HEK293 (cell line): ENCODE data around the gene NMT2.
A peak's percentile ranks its signal among the peaks of the same experiment; 100 is the strongest.

Experiments used
- GFI1B ChIP-seq: fragments of 450-650 bp; formaldehyde crosslinking; IDR thresholded peaks from 2 replicates; pipeline ENCODE4 v1.5.1; 2016; ENCODE audit warnings: missing biosample characterization, missing genetic modification characterization
- TSHZ1 ChIP-seq: fragments of 450-650 bp; formaldehyde crosslinking; IDR thresholded peaks from 2 replicates; pipeline ENCODE4 v1.5.1; 2016; ENCODE audit warnings: missing biosample characterization, missing genetic modification characterization, borderline replicate concordance
- ZBTB17 ChIP-seq: fragments of 450-650 bp; formaldehyde crosslinking; IDR thresholded peaks from 2 replicates; pipeline ENCODE4 v1.5.1; 2016; ENCODE audit warnings: missing biosample characterization, missing genetic modification characterization
- ZBTB21 ChIP-seq: fragments of 450-650 bp; formaldehyde crosslinking; IDR thresholded peaks from 2 replicates; pipeline ENCODE4 v1.5.1; 2017; ENCODE audit warnings: missing biosample characterization, missing genetic modification characterization
- ZBTB26 ChIP-seq: fragments of 450-650 bp; formaldehyde crosslinking; optimal IDR thresholded peaks from 2 replicates; pipeline ENCODE3; 2016; ENCODE audit warnings: missing biosample characterization, mild to moderate bottlenecking, missing genetic modification characterization
- ZFP37 ChIP-seq: fragments of 450-650 bp; formaldehyde crosslinking; IDR thresholded peaks from 2 replicates; pipeline ENCODE4 v1.5.1; 2016; ENCODE audit warnings: missing biosample characterization, missing genetic modification characterization
- ZNF10 ChIP-seq: fragments of 450-650 bp; formaldehyde crosslinking; IDR thresholded peaks from 2 replicates; pipeline ENCODE4 v1.5.1; 2017; ENCODE audit warnings: missing biosample characterization, missing genetic modification characterization
- ZNF112 ChIP-seq: fragments of 450-650 bp; formaldehyde crosslinking; IDR thresholded peaks from 2 replicates; pipeline ENCODE4 v1.5.0; 2017; ENCODE audit warnings: missing biosample characterization, missing genetic modification characterization
- ZNF114 ChIP-seq: fragments of 450-650 bp; formaldehyde crosslinking; IDR thresholded peaks from 2 replicates; pipeline ENCODE4 v1.5.0; 2017; ENCODE audit warnings: missing biosample characterization, missing genetic modification characterization
- ZNF175 ChIP-seq: fragments of 450-650 bp; formaldehyde crosslinking; IDR thresholded peaks from 2 replicates; pipeline ENCODE4 v1.5.1; 2016; ENCODE audit warnings: missing biosample characterization, missing genetic modification characterization
- ZNF19 ChIP-seq: fragments of 450-650 bp; formaldehyde crosslinking; IDR thresholded peaks from 2 replicates; pipeline ENCODE4; 2016; ENCODE audit warnings: missing biosample characterization, missing genetic modification characterization, low read depth
- ZNF211 ChIP-seq: fragments of 450-650 bp; formaldehyde crosslinking; IDR thresholded peaks from 2 replicates; pipeline ENCODE4 v1.5.1; 2016; ENCODE audit warnings: low read depth, missing biosample characterization, missing genetic modification characterization
- ZNF214 ChIP-seq: fragments of 450-650 bp; formaldehyde crosslinking; IDR thresholded peaks from 2 replicates; pipeline ENCODE4 v1.5.1; 2017; ENCODE audit warnings: missing biosample characterization, mild to moderate bottlenecking, missing genetic modification characterization, borderline replicate concordance
- ZNF223 ChIP-seq: fragments of 450-650 bp; formaldehyde crosslinking; IDR thresholded peaks from 2 replicates; pipeline ENCODE4 v1.5.1; 2016; ENCODE audit warnings: missing biosample characterization, missing genetic modification characterization
- ZNF248 ChIP-seq: fragments of 450-650 bp; formaldehyde crosslinking; IDR thresholded peaks from 2 replicates; pipeline ENCODE4 v1.5.1; 2017; ENCODE audit warnings: missing biosample characterization, missing genetic modification characterization
- ZNF266 ChIP-seq: fragments of 450-650 bp; formaldehyde crosslinking; IDR thresholded peaks from 2 replicates; pipeline ENCODE4 v1.5.1; 2016; ENCODE audit warnings: missing biosample characterization, missing genetic modification characterization, low read depth
- ZNF335 ChIP-seq: fragments of 450-650 bp; formaldehyde crosslinking; conservative IDR thresholded peaks from 2 replicates; pipeline ENCODE4 v1.5.1; 2016; ENCODE audit warnings: missing biosample characterization, missing genetic modification characterization
- ZNF449 ChIP-seq: fragments of 450-650 bp; formaldehyde crosslinking; IDR thresholded peaks from 2 replicates; pipeline ENCODE4 v1.5.1; 2017; ENCODE audit warnings: missing biosample characterization, mild to moderate bottlenecking, missing genetic modification characterization, moderate library complexity
- ZNF473 ChIP-seq: fragments of 450-650 bp; formaldehyde crosslinking; IDR thresholded peaks from 2 replicates; pipeline ENCODE4 v1.5.1; 2017; ENCODE audit warnings: missing biosample characterization, missing genetic modification characterization
- ZNF514 ChIP-seq: fragments of 450-650 bp; formaldehyde crosslinking; IDR thresholded peaks from 2 replicates; pipeline ENCODE4 v1.5.1; 2016; ENCODE audit warnings: missing biosample characterization, missing genetic modification characterization
- ZNF549 ChIP-seq: fragments of 450-650 bp; IDR thresholded peaks from 2 replicates; pipeline ENCODE4 v1.5.1; 2018; ENCODE audit warnings: missing biosample characterization, missing genetic modification characterization, mild to moderate bottlenecking, inconsistent platforms, moderate library complexity
- ZNF571 ChIP-seq: fragments of 450-650 bp; formaldehyde crosslinking; IDR thresholded peaks from 2 replicates; pipeline ENCODE4 v1.5.0; 2017; ENCODE audit warnings: missing biosample characterization, missing genetic modification characterization
- ZNF580 ChIP-seq: fragments of 450-650 bp; formaldehyde crosslinking; IDR thresholded peaks from 2 replicates; pipeline ENCODE4 v1.5.1; 2016; ENCODE audit warnings: missing biosample characterization, missing genetic modification characterization
- ZNF621 ChIP-seq: fragments of 450-650 bp; formaldehyde crosslinking; IDR thresholded peaks from 2 replicates; pipeline ENCODE4 v1.5.1; 2017; ENCODE audit warnings: missing biosample characterization, missing genetic modification characterization
- ZNF623 ChIP-seq: fragments of 450-650 bp; formaldehyde crosslinking; IDR thresholded peaks from 2 replicates; pipeline ENCODE4 v1.5.1; 2016; ENCODE audit warnings: missing biosample characterization, missing genetic modification characterization
- ZNF704 ChIP-seq: fragments of 450-650 bp; formaldehyde crosslinking; IDR thresholded peaks from 2 replicates; pipeline ENCODE4 v1.5.1; 2016; ENCODE audit warnings: missing biosample characterization, missing genetic modification characterization
- ZNF785 ChIP-seq: fragments of 450-650 bp; formaldehyde crosslinking; IDR thresholded peaks from 2 replicates; pipeline ENCODE4 v1.5.1; 2016; ENCODE audit warnings: missing biosample characterization, missing genetic modification characterization
- ZNF830 ChIP-seq: fragments of 450-650 bp; IDR thresholded peaks from 2 replicates; pipeline ENCODE4 v1.5.0; 2018; ENCODE audit warnings: missing biosample characterization, missing genetic modification characterization, low read depth, mild to moderate bottlenecking, moderate library complexity
- TF ChIP-seq, protein P1 (sequence below): fragments of 450-650 bp; formaldehyde crosslinking; IDR thresholded peaks from 2 replicates; pipeline ENCODE4 v1.5.1; 2016; ENCODE audit warnings: missing biosample characterization, missing genetic modification characterization
- TF ChIP-seq, protein P2 (sequence below): fragments of 450-650 bp; formaldehyde crosslinking; IDR thresholded peaks from 2 replicates; pipeline ENCODE4 v1.5.1; 2016; ENCODE audit warnings: missing biosample characterization, missing genetic modification characterization

Gene NMT2

GRCh38 chr10:15097011-15097812 is 71.3 kb downstream of the NMT2 start, which contains the start of gene RPP38 (continued):
- peak; percentile 66; the same call in 1 of the 2 replicates for TF ChIP-seq ZNF10
- no peak for TF ChIP-seq ZNF223
- TF ChIP-seq ZNF248 (tag by site-specific recombination): no peak
- no peak for TF ChIP-seq ZNF175 (tag by site-specific recombination)
- TF ChIP-seq ZNF266: no peak
- TF ChIP-seq, protein P1, sequence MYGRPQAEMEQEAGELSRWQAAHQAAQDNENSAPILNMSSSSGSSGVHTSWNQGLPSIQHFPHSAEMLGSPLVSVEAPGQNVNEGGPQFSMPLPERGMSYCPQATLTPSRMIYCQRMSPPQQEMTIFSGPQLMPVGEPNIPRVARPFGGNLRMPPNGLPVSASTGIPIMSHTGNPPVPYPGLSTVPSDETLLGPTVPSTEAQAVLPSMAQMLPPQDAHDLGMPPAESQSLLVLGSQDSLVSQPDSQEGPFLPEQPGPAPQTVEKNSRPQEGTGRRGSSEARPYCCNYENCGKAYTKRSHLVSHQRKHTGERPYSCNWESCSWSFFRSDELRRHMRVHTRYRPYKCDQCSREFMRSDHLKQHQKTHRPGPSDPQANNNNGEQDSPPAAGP (tag by site-specific recombination): 0 out of 2 replicates have a peak, but pooled peaks have one; percentile 29
- TF ChIP-seq ZNF211 (tag by site-specific recombination): no peak
- no peak for TF ChIP-seq GFI1B (tag by site-specific recombination)
- no peak for TF ChIP-seq ZNF580 (tag by site-specific recombination)
- TF ChIP-seq ZNF112 (tag by site-specific recombination): no peak
- TF ChIP-seq ZNF335 (tag by site-specific recombination): peak; percentile 94
- TF ChIP-seq, protein P2, sequence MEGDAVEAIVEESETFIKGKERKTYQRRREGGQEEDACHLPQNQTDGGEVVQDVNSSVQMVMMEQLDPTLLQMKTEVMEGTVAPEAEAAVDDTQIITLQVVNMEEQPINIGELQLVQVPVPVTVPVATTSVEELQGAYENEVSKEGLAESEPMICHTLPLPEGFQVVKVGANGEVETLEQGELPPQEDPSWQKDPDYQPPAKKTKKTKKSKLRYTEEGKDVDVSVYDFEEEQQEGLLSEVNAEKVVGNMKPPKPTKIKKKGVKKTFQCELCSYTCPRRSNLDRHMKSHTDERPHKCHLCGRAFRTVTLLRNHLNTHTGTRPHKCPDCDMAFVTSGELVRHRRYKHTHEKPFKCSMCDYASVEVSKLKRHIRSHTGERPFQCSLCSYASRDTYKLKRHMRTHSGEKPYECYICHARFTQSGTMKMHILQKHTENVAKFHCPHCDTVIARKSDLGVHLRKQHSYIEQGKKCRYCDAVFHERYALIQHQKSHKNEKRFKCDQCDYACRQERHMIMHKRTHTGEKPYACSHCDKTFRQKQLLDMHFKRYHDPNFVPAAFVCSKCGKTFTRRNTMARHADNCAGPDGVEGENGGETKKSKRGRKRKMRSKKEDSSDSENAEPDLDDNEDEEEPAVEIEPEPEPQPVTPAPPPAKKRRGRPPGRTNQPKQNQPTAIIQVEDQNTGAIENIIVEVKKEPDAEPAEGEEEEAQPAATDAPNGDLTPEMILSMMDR (tag by site-specific recombination): no peak
- no peak for TF ChIP-seq ZNF704 (tag by site-specific recombination)
- peak; percentile 85 for TF ChIP-seq ZNF449 (tag by site-specific recombination)
- TF ChIP-seq ZNF473 (tag by site-specific recombination): no peak
- no peak for TF ChIP-seq ZNF785 (tag by site-specific recombination)
- TF ChIP-seq ZNF214 (tag by site-specific recombination): no peak
- no peak for TF ChIP-seq ZNF549
- TF ChIP-seq ZBTB21 (tag by site-specific recombination): no peak
- TF ChIP-seq ZNF19: no peak
- peak; percentile 82 for TF ChIP-seq ZFP37 (tag by site-specific recombination)
- no peak for TF ChIP-seq ZNF621 (tag by site-specific recombination)
- TF ChIP-seq ZBTB26: peak; percentile 97
- no peak for TF ChIP-seq ZNF114 (tag by site-specific recombination)
- no peak for TF ChIP-seq ZNF623 (tag by site-specific recombination)
- peak; percentile 52; the same call in 1 of the 2 replicates for TF ChIP-seq ZBTB17 (tag by site-specific recombination)
- TF ChIP-seq TSHZ1 (tag by site-specific recombination): no peak
- no peak for TF ChIP-seq ZNF514 (tag by site-specific recombination)
- TF ChIP-seq ZNF830: no peak
- TF ChIP-seq ZNF571 (tag by site-specific recombination): no peak
